Body of pancreas (tissue), 4 donors: ENCODE data around the gene CXXC5.

Experiments used
- CTCF ChIP-seq, 7 experiments: fragments of 450-650 bp in 4 of 7; fragments of 200-600 bp in 3 of 7; sonication (generic) in 3 of 7; IDR thresholded peaks; one replicate each; pipeline ENCODE4 v1.5.1; 2016 to 2019; ENCODE audit warnings: antibody characterized with exemption in 7 of 7
- POLR2A ChIP-seq, 3 donors: fragments of 450-650 bp; IDR thresholded peaks; one replicate each; pipeline ENCODE4 v1.6.1; 2016; ENCODE audit warnings: antibody characterized with exemption in 3 of 3, mild to moderate bottlenecking in 2 of 3

- peak in 6 of 7 experiments; percentile 9 to 43 (median 24) for TF ChIP-seq CTCF (IDR thresholded peaks at IDR 0.05)
- TF ChIP-seq POLR2A (IDR thresholded peaks at IDR 0.05) = no peak
These were observed 22.4 kb downstream of the CXXC5 start for GRCh38 chr5:139670369-139671095.
